Retinal pigment epithelial cell (primary cell): ENCODE measurements around the gene NT5M.
"Not testable (repeated sequence)": the region's sequence is repeated elsewhere in the genome, so short reads cannot be mapped to it uniquely, and the experiment has no call there.

Experiments used
- DNase-seq: peaks from one replicate; pipeline ENCODE4 v3.0.0-alpha.2; 2010; ENCODE audit warnings: low read depth
- H3K4me3 ChIP-seq: 2 replicates; pipeline ENCODE4 v1.5.1; 2011; ENCODE audit warnings: mild to moderate bottlenecking, low read length, control low read depth, moderate library complexity
- CTCF ChIP-seq: conservative IDR thresholded peaks from 2 replicates; pipeline ENCODE4 v1.5.1; 2011; ENCODE audit warnings: low read depth, low read length, control low read depth, inconsistent platforms

Gene NT5M

GRCh38 chr17:17381446-17382064, 78.4 kb downstream of the NT5M start:
- no peak for DNase-seq
- TF ChIP-seq CTCF, result no peak
- no peak overlapping the region for H3K4me3 ChIP-seq

GRCh38 chr17:17382065-17382459, 78.9 kb downstream of the NT5M start:
- DNase-seq, result no peak
- no peak overlapping the region for H3K4me3 ChIP-seq
- TF ChIP-seq CTCF, result no peak

- DNase-seq, result no peak
- TF ChIP-seq CTCF, result no peak
- no peak overlapping the region for H3K4me3 ChIP-seq
Measured at GRCh38 chr17:17382971-17383370, 79.8 kb downstream of the NT5M start.

GRCh38 chr17:17383431-17384290, 80.5 kb downstream of the NT5M start:
- H3K4me3 ChIP-seq, DNase-seq: not testable (repeated sequence)

GRCh38 chr17:17384291-17384615, 81.1 kb downstream of the NT5M start:
- H3K4me3 ChIP-seq, result no peak overlapping the region
- TF ChIP-seq CTCF, result no peak
- no peak for DNase-seq

GRCh38 chr17:17384961-17385360, 81.8 kb downstream of the NT5M start:
- TF ChIP-seq CTCF, result no peak
- no peak overlapping the region for H3K4me3 ChIP-seq
- DNase-seq, result no peak

- no peak overlapping the region for H3K4me3 ChIP-seq
- no peak for DNase-seq
- no peak for TF ChIP-seq CTCF
Measured at GRCh38 chr17:17385491-17385890, 82.3 kb downstream of the NT5M start.
